Stimulated activated CD4-positive, alpha-beta T cell treated with anti-CD3 and anti-CD28 coated beads, TNF-alpha, amount 100 ng/mL, for 4 hours (primary cell): ENCODE data around the gene HPCA.

Source experiments
- DNase-seq, 3 experiments: peaks; one replicate each; pipeline ENCODE4 v3.0.0-alpha.2; 2020; ENCODE audit warnings: low read depth in 3 of 3

The HPCA gene

GRCh38 chr1:32934535-32934934 is 48.2 kb downstream of the HPCA start:
- DNase-seq, result no peak

- DNase-seq, result no peak
Observed at GRCh38 chr1:32937061-32937460, 50.8 kb downstream of the HPCA start.

GRCh38 chr1:32939655-32940371 is 53.5 kb downstream of the HPCA start:
- no peak for DNase-seq

- no peak for DNase-seq
Observed at GRCh38 chr1:32944180-32944579, 57.9 kb downstream of the HPCA start.
